Activated T-helper 17 cell treated with anti-CD3 and anti-CD28 coated beads, Interleukin-2, amount 50 U/mL, for 72 hours (primary cell): ENCODE data around the gene GAS2L2. TPM values are rescaled to one million over a fixed set of nuclear protein-coding genes. Genes with fewer than 3 reads are reported as not detected.

ENCODE experiments used
- ATAC-seq: fragments of 150-1000 bp; cut with Tn5 transposase; replicated peaks from 2 replicates; pipeline ENCODE4 v1.10.0; 2021; ENCODE audit warnings: mild to moderate bottlenecking, moderate library complexity
- H3K27ac Mint-ChIP-seq: one replicate; pipeline ENCODE4 v1.8.0; 2022; ENCODE audit warnings: mixed read lengths
- H3K27me3 Mint-ChIP-seq: one replicate; pipeline ENCODE4 v1.8.0; 2022; ENCODE audit warnings: mixed read lengths
- H3K36me3 Mint-ChIP-seq: one replicate; pipeline ENCODE4 v1.8.0; 2022; ENCODE audit warnings: low read depth, mild to moderate bottlenecking, mixed read lengths
- H3K4me1 Mint-ChIP-seq: one replicate; pipeline ENCODE4 v1.8.0; 2022; ENCODE audit warnings: mixed read lengths
- H3K4me3 Mint-ChIP-seq: one replicate; pipeline ENCODE4 v1.8.0; 2022; ENCODE audit warnings: mild to moderate bottlenecking, mixed read lengths
- H3K9me3 Mint-ChIP-seq: one replicate; pipeline ENCODE4 v1.8.0; 2022; ENCODE audit warnings: mixed read lengths
- total RNA-seq, 2 donors: library from RNA; stranded (reverse); gene quantifications; one replicate each; pipeline ENCODE4 v1.2.3, GENCODE V29; 2022

GAS2L2 gene
- total RNA-seq, 2 donors from 2014 or later, result not detected

- Mint-ChIP-seq H3K9me3 (no peaks in the 10 kb centered on the region), H3K36me3 (no peaks in the 10 kb centered on the region), H3K4me1 (peaks cover 3% of the 10 kb centered on the region), H3K27ac (no peak overlapping the region), H3K27me3 (peaks cover 25% of the 10 kb centered on the region), H3K4me3 (no peak overlapping the region)
- no peak for ATAC-seq
Observed at GRCh38 chr17:35745246-35745645, 7.8 kb downstream of the GAS2L2 start.

- Mint-ChIP-seq H3K36me3 (no peaks in the 10 kb centered on the region), H3K27me3 (peaks cover 23% of the 10 kb centered on the region), H3K9me3 (no peaks in the 10 kb centered on the region), H3K4me3 (no peak overlapping the region), H3K27ac (no peak overlapping the region), H3K4me1 (peaks cover 3% of the 10 kb centered on the region)
- no peak for ATAC-seq
Observed at GRCh38 chr17:35744830-35745229, 8.2 kb downstream of the GAS2L2 start.

- H3K4me3 Mint-ChIP-seq, result no peak overlapping the region
- ATAC-seq, result no peak
- peaks cover 3% of the 10 kb centered on the region for H3K4me1 Mint-ChIP-seq
- H3K9me3 Mint-ChIP-seq, result no peaks in the 10 kb centered on the region
- H3K27ac Mint-ChIP-seq, result no peak overlapping the region
- H3K36me3 Mint-ChIP-seq, result no peaks in the 10 kb centered on the region
- H3K27me3 Mint-ChIP-seq, result peaks cover 13% of the 10 kb centered on the region
Observed at GRCh38 chr17:35743626-35744328, 9.3 kb downstream of the GAS2L2 start.

DNA sequence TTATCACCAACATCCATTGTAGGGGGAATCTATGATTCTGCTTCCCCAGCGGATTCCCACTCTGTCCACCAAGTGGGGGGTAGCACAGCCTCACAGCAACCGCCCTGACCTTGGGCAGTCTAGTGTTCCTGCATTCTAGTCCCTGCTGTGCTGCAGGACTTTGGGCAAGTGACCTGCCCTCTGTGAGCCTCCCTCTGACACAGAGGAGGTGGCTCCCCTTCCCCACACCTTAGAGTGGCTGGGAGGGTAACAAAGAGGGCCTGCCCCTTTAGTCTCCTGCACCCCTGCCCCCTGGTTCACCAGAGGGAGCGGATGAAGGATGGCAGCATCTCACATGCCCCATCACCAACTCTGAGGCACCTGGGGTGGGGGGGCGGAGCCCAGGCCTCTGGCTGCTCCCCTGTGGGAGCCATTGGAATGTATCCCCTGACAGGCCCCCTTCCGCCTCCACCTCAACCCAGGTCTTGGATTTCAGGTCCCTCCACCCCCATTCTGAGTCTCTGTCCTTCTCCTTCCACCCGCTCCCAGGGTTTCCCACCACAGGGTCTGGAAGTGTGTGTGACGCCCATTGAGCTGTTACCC lies 10.1 kb downstream of the GAS2L2 start:
- H3K9me3 Mint-ChIP-seq, result no peaks in the 10 kb centered on the region
- peaks cover 3% of the 10 kb centered on the region for H3K4me1 Mint-ChIP-seq
- no peak for ATAC-seq
- H3K27ac Mint-ChIP-seq, result no peak overlapping the region
- H3K4me3 Mint-ChIP-seq, result no peak overlapping the region
- H3K36me3 Mint-ChIP-seq, result no peaks in the 10 kb centered on the region
- H3K27me3 Mint-ChIP-seq, result peaks cover 9% of the 10 kb centered on the region

GRCh38 chr17:35742496-35742895 lies 10.5 kb downstream of the GAS2L2 start:
- H3K27me3 Mint-ChIP-seq, result peaks cover 9% of the 10 kb centered on the region
- no peaks in the 10 kb centered on the region for H3K36me3 Mint-ChIP-seq
- peaks cover 3% of the 10 kb centered on the region for H3K4me1 Mint-ChIP-seq
- H3K27ac Mint-ChIP-seq, result no peak overlapping the region
- no peaks in the 10 kb centered on the region for H3K9me3 Mint-ChIP-seq
- no peak overlapping the region for H3K4me3 Mint-ChIP-seq
- ATAC-seq, result no peak

DNA sequence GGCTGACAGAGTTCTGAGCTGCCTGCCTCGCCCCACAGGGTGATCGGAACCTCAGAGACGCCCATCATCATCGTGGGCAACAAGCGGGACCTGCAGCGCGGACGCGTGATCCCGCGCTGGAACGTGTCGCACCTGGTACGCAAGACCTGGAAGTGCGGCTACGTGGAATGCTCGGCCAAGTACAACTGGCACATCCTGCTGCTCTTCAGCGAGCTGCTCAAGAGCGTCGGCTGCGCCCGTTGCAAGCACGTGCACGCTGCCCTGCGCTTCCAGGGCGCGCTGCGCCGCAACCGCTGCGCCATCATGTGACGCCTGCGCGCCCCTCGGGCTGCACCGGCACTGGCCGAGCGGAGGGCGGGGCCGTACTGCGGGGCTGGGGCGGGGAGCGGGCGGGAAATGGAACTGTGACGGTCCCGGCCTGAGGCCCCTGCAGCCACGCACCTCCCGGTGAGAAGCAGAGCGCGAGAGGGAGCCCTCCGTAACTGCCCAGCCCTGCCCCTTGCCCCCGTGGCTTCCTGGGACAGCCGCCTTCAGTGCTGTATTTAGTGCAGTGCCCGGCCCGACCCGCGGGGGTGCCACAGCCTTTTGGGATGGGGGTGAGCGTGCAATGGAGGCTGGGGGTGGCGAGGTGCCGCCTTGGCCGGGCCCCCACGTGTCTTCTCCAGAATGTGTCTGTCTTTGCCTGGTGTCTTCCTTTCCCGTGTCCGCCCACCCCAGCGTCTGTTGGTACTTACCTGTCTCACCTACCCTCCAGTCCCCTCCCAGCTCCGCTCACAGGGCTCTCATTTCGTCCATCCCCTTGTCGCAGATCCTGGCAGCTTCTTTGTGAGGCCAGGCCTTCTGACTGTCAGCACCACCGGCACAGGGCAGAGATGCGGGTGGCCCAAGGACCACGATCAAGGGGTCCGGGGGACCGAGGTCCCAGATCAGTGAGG lies 11.8 kb downstream of the GAS2L2 start:
- Mint-ChIP-seq H3K4me3 (peak overlapping the region; percentile 36), H3K27ac (no peak overlapping the region), H3K27me3 (peaks cover 9% of the 10 kb centered on the region), H3K4me1 (peaks cover 3% of the 10 kb centered on the region), H3K9me3 (no peaks in the 10 kb centered on the region), H3K36me3 (no peaks in the 10 kb centered on the region)
- peak; percentile 42 for ATAC-seq

- Mint-ChIP-seq H3K36me3 (no peaks in the 10 kb centered on the region), H3K27ac (no peak overlapping the region), H3K27me3 (peaks cover 9% of the 10 kb centered on the region), H3K4me3 (no peak overlapping the region), H3K9me3 (no peaks in the 10 kb centered on the region), H3K4me1 (peaks cover 3% of the 10 kb centered on the region)
- no peak for ATAC-seq
Observed at GRCh38 chr17:35740216-35740615, 12.8 kb downstream of the GAS2L2 start.

GRCh38 chr17:35738519-35739133 lies 14.4 kb downstream of the GAS2L2 start:
- Mint-ChIP-seq H3K27me3 (peaks cover 9% of the 10 kb centered on the region), H3K27ac (no peak overlapping the region), H3K4me1 (peaks cover 3% of the 10 kb centered on the region), H3K9me3 (no peaks in the 10 kb centered on the region), H3K4me3 (no peak overlapping the region), H3K36me3 (no peaks in the 10 kb centered on the region)
- no peak for ATAC-seq

- ATAC-seq, result no peak
- H3K9me3 Mint-ChIP-seq, result no peaks in the 10 kb centered on the region
- H3K27ac Mint-ChIP-seq, result no peak overlapping the region
- H3K4me1 Mint-ChIP-seq, result peaks cover under 1% of the 10 kb centered on the region
- H3K27me3 Mint-ChIP-seq, result no peaks in the 10 kb centered on the region
- no peaks in the 10 kb centered on the region for H3K36me3 Mint-ChIP-seq
- H3K4me3 Mint-ChIP-seq, result no peak overlapping the region
Observed at GRCh38 chr17:35736236-35736635, 16.8 kb downstream of the GAS2L2 start.

- Mint-ChIP-seq H3K27ac (no peak overlapping the region), H3K4me3 (no peak overlapping the region), H3K4me1 (peaks cover 11% of the 10 kb centered on the region), H3K36me3 (no peaks in the 10 kb centered on the region), H3K9me3 (no peaks in the 10 kb centered on the region), H3K27me3 (no peaks in the 10 kb centered on the region)
- no peak for ATAC-seq
Observed at GRCh38 chr17:35735036-35735805, 17.8 kb downstream of the GAS2L2 start.

GRCh38 chr17:35734396-35734795 lies 18.6 kb downstream of the GAS2L2 start:
- ATAC-seq, result no peak
- no peaks in the 10 kb centered on the region for H3K9me3 Mint-ChIP-seq
- H3K36me3 Mint-ChIP-seq, result no peaks in the 10 kb centered on the region
- no peak overlapping the region for H3K27ac Mint-ChIP-seq
- H3K4me3 Mint-ChIP-seq, result no peak overlapping the region
- peaks cover 11% of the 10 kb centered on the region for H3K4me1 Mint-ChIP-seq
- H3K27me3 Mint-ChIP-seq, result no peaks in the 10 kb centered on the region

- H3K36me3 Mint-ChIP-seq, result peaks cover under 1% of the 10 kb centered on the region
- ATAC-seq, result no peak
- H3K9me3 Mint-ChIP-seq, result no peaks in the 10 kb centered on the region
- no peaks in the 10 kb centered on the region for H3K27me3 Mint-ChIP-seq
- H3K4me1 Mint-ChIP-seq, result peaks cover 11% of the 10 kb centered on the region
- no peak overlapping the region for H3K4me3 Mint-ChIP-seq
- H3K27ac Mint-ChIP-seq, result no peak overlapping the region
Observed at GRCh38 chr17:35733366-35733765, 19.7 kb downstream of the GAS2L2 start.

- ATAC-seq, result no peak
- peaks cover 7% of the 10 kb centered on the region for H3K36me3 Mint-ChIP-seq
- H3K4me1 Mint-ChIP-seq, result peaks cover 11% of the 10 kb centered on the region
- no peak overlapping the region for H3K27ac Mint-ChIP-seq
- H3K4me3 Mint-ChIP-seq, result peak overlapping the region; percentile 51
- no peaks in the 10 kb centered on the region for H3K27me3 Mint-ChIP-seq
- no peaks in the 10 kb centered on the region for H3K9me3 Mint-ChIP-seq
Observed at GRCh38 chr17:35732806-35733136, 20.3 kb downstream of the GAS2L2 start.
